Measurements from ENCODE around the gene OR5H15.
"Not testable (repeated sequence)": the region's sequence is repeated elsewhere in the genome, so short reads cannot be mapped to it uniquely, and the experiment has no call there.

OR5H15 gene

GRCh38 chr3:98166396-98166795 is at the start of gene OR5H15:
OR5H15 (plus strand) TSS chr3:98166696; CDS start chr3:98168700, 2,004 bp downstream.
- ATAC-seq: no peak

- no peak for ATAC-seq
These were observed 36.1 kb upstream of the OR5H15 start, which contains the start of gene OR5H1 for GRCh38 chr3:98130421-98130820. OR5H1 (plus strand) TSS chr3:98130721; CDS start chr3:98132698, 1,977 bp downstream.

- ATAC-seq: no peak
These were observed 29.9 kb upstream of the OR5H15 start for GRCh38 chr3:98136631-98137030.

- ATAC-seq: not testable (repeated sequence)
These were observed 28.5 kb upstream of the OR5H15 start for GRCh38 chr3:98137826-98138557.

GRCh38 chr3:98140531-98140930 is 26.0 kb upstream of the OR5H15 start:
- ATAC-seq: no peak

- no peak for ATAC-seq
These were observed 19.3 kb upstream of the OR5H15 start, which contains the start of gene OR5H14 for GRCh38 chr3:98147179-98147578. OR5H14 (plus strand) TSS chr3:98147479; CDS start chr3:98149386, 1,907 bp downstream.

GRCh38 chr3:98148751-98149150 is 17.7 kb upstream of the OR5H15 start:
- no peak for ATAC-seq

GRCh38 chr3:98149456-98149855 is 17.0 kb upstream of the OR5H15 start:
- ATAC-seq: not testable (repeated sequence)

- ATAC-seq: no peak
These were observed 15.3 kb upstream of the OR5H15 start for GRCh38 chr3:98151241-98151640.

GRCh38 chr3:98171071-98171470 is 4.6 kb downstream of the OR5H15 start:
- no peak for ATAC-seq

- no peak for ATAC-seq
These were observed 6.1 kb downstream of the OR5H15 start for GRCh38 chr3:98172621-98173020.

GRCh38 chr3:98180319-98180890 is 13.9 kb downstream of the OR5H15 start:
- no peak for ATAC-seq

- ATAC-seq: no peak
These were observed 15.7 kb downstream of the OR5H15 start for GRCh38 chr3:98182196-98182595.

- no peak for ATAC-seq
These were observed 18.7 kb downstream of the OR5H15 start for GRCh38 chr3:98185180-98185579.

GRCh38 chr3:98188545-98188944 is 22.0 kb downstream of the OR5H15 start:
- ATAC-seq: no peak

- not testable (repeated sequence) for ATAC-seq
These were observed 24.4 kb downstream of the OR5H15 start for GRCh38 chr3:98190911-98191310.

GRCh38 chr3:98196293-98196692 is 29.8 kb downstream of the OR5H15 start:
- ATAC-seq: not testable (repeated sequence)

- ATAC-seq: no peak
These were observed 32.5 kb downstream of the OR5H15 start for GRCh38 chr3:98199020-98199419.

- no peak for ATAC-seq
These were observed 42.7 kb downstream of the OR5H15 start for GRCh38 chr3:98209244-98209643.

- ATAC-seq: no peak
These were observed 46.8 kb downstream of the OR5H15 start for GRCh38 chr3:98213276-98213675.

GRCh38 chr3:98215051-98215450 is 48.6 kb downstream of the OR5H15 start:
- no peak for ATAC-seq

All from activated CD4-positive, CD25-positive, alpha-beta regulatory T cell treated with anti-CD3 and anti-CD28 coated beads, Interleukin-2, amount 50 U/mL, for 24 hours (primary cell).